ENCODE data around the gene CHST7.

CHST7 gene

GRCh38 chrX:46620505-46620904 lies 46.9 kb downstream of the CHST7 start:
- TF ChIP-seq CTCF (IDR thresholded peaks at IDR 0.05; ENCODE audit: control insufficient read depth, extremely low read depth, insufficient read depth), result no peak
- H3K4me3 ChIP-seq (ENCODE audit: low read depth, low read length), result no peak overlapping the region
- DNase-seq (ENCODE audit: low read depth), result no peak

- no peak for TF ChIP-seq CTCF (IDR thresholded peaks at IDR 0.05; ENCODE audit: control insufficient read depth, extremely low read depth, insufficient read depth)
- DNase-seq (ENCODE audit: low read depth), result no peak
- H3K4me3 ChIP-seq (ENCODE audit: low read depth, low read length), result no peak overlapping the region
These were observed 48.0 kb downstream of the CHST7 start for GRCh38 chrX:46621572-46621971.

GRCh38 chrX:46624090-46624786 lies 50.7 kb downstream of the CHST7 start:
- H3K4me3 ChIP-seq (ENCODE audit: low read depth, low read length), result no peak overlapping the region
- TF ChIP-seq CTCF (IDR thresholded peaks at IDR 0.05; ENCODE audit: control insufficient read depth, extremely low read depth, insufficient read depth), result no peak
- DNase-seq (ENCODE audit: low read depth), result peak; percentile 26

GRCh38 chrX:46626566-46626965 lies 53.0 kb downstream of the CHST7 start:
- no peak for TF ChIP-seq CTCF (IDR thresholded peaks at IDR 0.05; ENCODE audit: control insufficient read depth, extremely low read depth, insufficient read depth)
- no peak for DNase-seq (ENCODE audit: low read depth)
- H3K4me3 ChIP-seq (ENCODE audit: low read depth, low read length), result no peak overlapping the region

- no peak for TF ChIP-seq CTCF (IDR thresholded peaks at IDR 0.05; ENCODE audit: control insufficient read depth, extremely low read depth, insufficient read depth)
- no peak for DNase-seq (ENCODE audit: low read depth)
These were observed 53.5 kb downstream of the CHST7 start for GRCh38 chrX:46627062-46627461.

GRCh38 chrX:46627711-46628419 lies 54.3 kb downstream of the CHST7 start:
- TF ChIP-seq CTCF (IDR thresholded peaks at IDR 0.05; ENCODE audit: control insufficient read depth, extremely low read depth, insufficient read depth), result no peak
- H3K4me3 ChIP-seq (ENCODE audit: low read depth, low read length), result no peak overlapping the region

More at GRCh38 chrX:46627062-46627461, 53.5 kb downstream of the CHST7 start:
- no peak overlapping the region for H3K4me3 ChIP-seq (ENCODE audit: low read depth, low read length)

More at GRCh38 chrX:46627711-46628419, 54.3 kb downstream of the CHST7 start:
- peak; percentile 32 for DNase-seq (ENCODE audit: low read depth)
